H9 (cell line): ENCODE data around the gene SHBG. TPM values are rescaled to one million over a fixed set of nuclear protein-coding genes. Genes with fewer than 3 reads are reported as not detected.

ENCODE experiments used
- DNase-seq: peaks from one replicate; pipeline ENCODE4 v3.0.0-alpha.2; 2017
- H2AFZ ChIP-seq: one replicate; pipeline ENCODE4 v1.6.1; 2013; ENCODE audit warnings: mild to moderate bottlenecking, low read length, control low read depth, moderate library complexity
- H2AK5ac ChIP-seq: 2 replicates; pipeline ENCODE4 v1.6.1; 2013; ENCODE audit warnings: low read length, control low read depth, mixed read lengths; ENCODE audit not compliant: insufficient read length
- H2BK120ac ChIP-seq: one replicate; pipeline ENCODE4 v1.6.1; 2013; ENCODE audit warnings: low read depth, mild to moderate bottlenecking, low read length, control low read depth, inconsistent platforms; ENCODE audit not compliant: poor library complexity, severe bottlenecking
- H2BK12ac ChIP-seq: 2 replicates; pipeline ENCODE4 v1.6.1; 2013; ENCODE audit warnings: low read length, control low read depth, mixed read lengths, low read depth; ENCODE audit not compliant: insufficient read length
- H2BK15ac ChIP-seq: 2 replicates; pipeline ENCODE4 v1.6.1; 2013; ENCODE audit warnings: low read depth, low read length, control low read depth
- H2BK20ac ChIP-seq: one replicate; pipeline ENCODE4 v1.6.1; 2013; ENCODE audit warnings: low read depth, mild to moderate bottlenecking, low read length, control low read depth, inconsistent platforms; ENCODE audit not compliant: poor library complexity, severe bottlenecking
- H2BK5ac ChIP-seq: 2 replicates; pipeline ENCODE4 v1.6.1; 2013; ENCODE audit warnings: low read length, control low read depth, mixed read lengths; ENCODE audit not compliant: insufficient read length
- H3K14ac ChIP-seq: 2 replicates; pipeline ENCODE4 v1.6.1; 2013; ENCODE audit warnings: low read length, control low read depth; ENCODE audit not compliant: insufficient read depth
- H3K18ac ChIP-seq: 2 replicates; pipeline ENCODE4 v1.6.1; 2013; ENCODE audit warnings: low read depth, mild to moderate bottlenecking, mixed read lengths, low read length, control low read depth; ENCODE audit not compliant: insufficient read length
- H3K23ac ChIP-seq: 2 replicates; pipeline ENCODE4 v1.6.1; 2013; ENCODE audit warnings: low read length, control low read depth, mixed read lengths, low read depth; ENCODE audit not compliant: insufficient read length
- H3K23me2 ChIP-seq: 2 replicates; pipeline ENCODE4 v1.6.1; 2013; ENCODE audit warnings: low read depth, mild to moderate bottlenecking, mixed read lengths, low read length, control low read depth; ENCODE audit not compliant: insufficient read length, poor library complexity, severe bottlenecking
- H3K27ac ChIP-seq: 2 replicates; pipeline ENCODE4 v1.5.1; 2013; ENCODE audit warnings: low read length, control low read depth, mixed read lengths, low read depth; ENCODE audit not compliant: insufficient read length
- H3K27me3 ChIP-seq: 2 replicates; pipeline ENCODE4 v1.6.1; 2013; ENCODE audit warnings: low read length, control low read depth, inconsistent platforms; ENCODE audit not compliant: insufficient read depth
- H3K4ac ChIP-seq: 2 replicates; pipeline ENCODE4 v1.6.1; 2013; ENCODE audit warnings: low read depth, mild to moderate bottlenecking, control low read depth, inconsistent platforms, low read length, moderate library complexity
- H3K4me1 ChIP-seq: 2 replicates; pipeline ENCODE4 v1.6.1; 2013; ENCODE audit warnings: low read length, control low read depth, inconsistent platforms; ENCODE audit not compliant: insufficient read depth
- H3K4me2 ChIP-seq: 2 replicates; pipeline ENCODE4 v1.6.1; 2013; ENCODE audit warnings: low read length, control low read depth, mixed read lengths; ENCODE audit not compliant: insufficient read length, insufficient read depth
- H3K56ac ChIP-seq: 2 replicates; pipeline ENCODE4 v1.6.1; 2013; ENCODE audit warnings: low read depth, mild to moderate bottlenecking, mixed read lengths, low read length, control low read depth; ENCODE audit not compliant: insufficient read length
- H3K79me1 ChIP-seq: 2 replicates; pipeline ENCODE4 v1.6.1; 2013; ENCODE audit warnings: low read depth, mild to moderate bottlenecking, moderate library complexity, low read length, control low read depth, inconsistent platforms; ENCODE audit not compliant: insufficient read depth, poor library complexity, severe bottlenecking
- H3K79me2 ChIP-seq: 2 replicates; pipeline ENCODE4 v1.6.1; 2013; ENCODE audit warnings: low read length, control low read depth, inconsistent platforms; ENCODE audit not compliant: insufficient read depth
- H3K9ac ChIP-seq: 2 replicates; pipeline ENCODE4 v1.6.1; 2013; ENCODE audit warnings: low read length, control low read depth, mixed read lengths; ENCODE audit not compliant: insufficient read length; ENCODE audit errors: extremely low read depth
- H3K9me3 ChIP-seq: one replicate; pipeline ENCODE4 v1.6.1; 2013; ENCODE audit warnings: low read depth, low read length, inconsistent platforms; ENCODE audit not compliant: control insufficient read depth
- H3T11ph ChIP-seq: one replicate; pipeline ENCODE4 v1.6.1; 2013; ENCODE audit warnings: mild to moderate bottlenecking, low read length, control low read depth, inconsistent platforms
- H4K20me1 ChIP-seq: one replicate; pipeline ENCODE4 v1.6.1; 2013; ENCODE audit not compliant: control insufficient read depth, insufficient read length, insufficient read depth
- H4K5ac ChIP-seq: 2 replicates; pipeline ENCODE4 v1.6.1; 2013; ENCODE audit warnings: low read depth, mild to moderate bottlenecking, mixed read lengths, low read length, control low read depth; ENCODE audit not compliant: insufficient read length
- H4K8ac ChIP-seq: replicated peaks from 2 replicates; pipeline ENCODE4 v1.6.1; 2013; ENCODE audit warnings: low read length, control low read depth, mixed read lengths, low read depth; ENCODE audit not compliant: insufficient read length
- H4K91ac ChIP-seq: 2 replicates; pipeline ENCODE4 v1.6.1; 2013; ENCODE audit warnings: low read depth, mild to moderate bottlenecking, moderate library complexity, mixed read lengths, low read length, control low read depth; ENCODE audit not compliant: insufficient read length
- H3K27ac Mint-ChIP-seq, 3 experiments: 2 replicates in 2 of 3; 3 replicates in 1 of 3; pipeline ENCODE4 v1.8.0; 2020 to 2021; ENCODE audit warnings: mixed read lengths in 3 of 3, mild to moderate bottlenecking in 1 of 3, moderate library complexity in 1 of 3
- H3K27me3 Mint-ChIP-seq: 2 replicates; pipeline ENCODE4 v1.8.0; 2021; ENCODE audit warnings: low read depth, mild to moderate bottlenecking, moderate library complexity, mixed read lengths
- H3K36me3 Mint-ChIP-seq, 3 experiments: 2 replicates in 2 of 3; 3 replicates in 1 of 3; pipeline ENCODE4 v1.8.0; 2020 to 2021; ENCODE audit warnings: low read depth in 3 of 3, mixed read lengths in 3 of 3; ENCODE audit not compliant: insufficient read depth in 1 of 3
- H3K4me1 Mint-ChIP-seq, 2 experiments: 2 replicates each; pipeline ENCODE4 v1.8.0; 2020; ENCODE audit warnings: mixed read lengths in 2 of 2
- H3K4me3 Mint-ChIP-seq, 2 experiments: 2 replicates in 1 of 2; 3 replicates in 1 of 2; pipeline ENCODE4 v1.8.0; 2020 to 2021; ENCODE audit warnings: mild to moderate bottlenecking in 2 of 2, mixed read lengths in 2 of 2, moderate library complexity in 1 of 2
- H3K9me3 Mint-ChIP-seq, 2 experiments: 2 replicates in 1 of 2; 3 replicates in 1 of 2; pipeline ENCODE4 v1.8.0; 2020; ENCODE audit warnings: mild to moderate bottlenecking in 2 of 2, mixed read lengths in 2 of 2, moderate library complexity in 1 of 2
- WGBS: extraction: QIAGEN DNeasy Blood & Tissue Kit; methylation state at CpG from one replicate; pipeline ENCODE4 v1.1.7; 2013; ENCODE audit warnings: missing lambda C conversion rate, low lambda C conversion rate, mixed read lengths; ENCODE audit not compliant: insufficient read length; ENCODE audit errors: extremely low coverage; 5-methylcytosine and 5-hydroxymethylcytosine counted together
- total RNA-seq: library from RNA; stranded (reverse); gene quantifications from 2 replicates; pipeline ENCODE4 v1.2.1, GENCODE V29; 2021
- TF ChIP-seq, protein P1 (sequence below): fragments of 200-600 bp; sonication (generic); conservative IDR thresholded peaks from 3 replicates; pipeline ENCODE4 v1.8.0; 2021; ENCODE audit warnings: antibody characterized with exemption, mild to moderate bottlenecking

Gene SHBG
- total RNA-seq, 1 experiment from 2014 or later = 1.6 TPM

DNA sequence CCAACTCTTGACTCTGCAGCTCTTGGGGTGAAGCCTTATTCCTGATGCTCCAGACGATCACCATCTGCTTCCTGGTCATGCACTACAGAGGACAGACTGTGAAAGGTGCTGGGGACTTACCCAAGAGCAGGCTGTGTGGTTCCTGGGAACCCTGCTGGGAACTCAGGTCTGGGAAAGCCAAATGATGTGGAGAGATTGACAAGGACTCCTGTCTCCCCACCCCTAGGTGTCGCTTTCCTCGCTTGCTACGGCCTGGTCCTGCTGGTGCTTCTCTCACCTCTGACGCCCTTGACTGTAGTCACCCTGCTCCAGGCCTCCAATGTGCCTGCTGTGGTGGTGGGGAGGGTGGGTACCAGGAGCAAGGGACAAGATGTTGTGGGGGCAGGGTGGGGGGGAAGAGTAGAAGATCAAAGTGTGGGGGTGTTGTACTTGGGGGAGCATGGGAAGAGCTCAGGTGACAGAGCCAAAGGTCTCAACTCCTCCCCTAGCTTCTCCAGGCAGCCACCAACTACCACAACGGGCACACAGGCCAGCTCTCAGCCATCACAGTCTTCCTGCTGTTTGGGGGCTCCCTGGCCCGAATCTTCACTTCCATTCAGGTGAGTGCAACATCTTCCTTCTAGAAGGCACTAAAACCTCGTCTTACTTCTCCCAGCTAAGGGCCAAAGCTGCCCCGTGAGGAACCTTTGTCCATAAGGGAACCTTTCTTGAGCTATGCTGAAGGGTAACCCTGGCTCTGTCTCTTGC lies 43.1 kb upstream of the SHBG start:
- Histone ChIP-seq H4K8ac (no peak overlapping the region), H4K5ac (no peak overlapping the region), H3K27ac (no peak overlapping the region), H3K56ac (no peak overlapping the region), H4K91ac (no peak overlapping the region), H2BK12ac (no peak overlapping the region), H3K23me2 (peaks cover 13% of the 10 kb centered on the region), H3K23ac (no peak overlapping the region), H2AK5ac (no peak overlapping the region), H2BK15ac (no peak overlapping the region), H2BK5ac (no peak overlapping the region), H4K20me1 (no peaks in the 10 kb centered on the region), H3K79me1 (no peaks in the 10 kb centered on the region), H3K14ac (no peak overlapping the region), H2AFZ (no peak overlapping the region), H3K9ac (no peak overlapping the region), H3T11ph (no peak overlapping the region), H3K4me1 (no peaks in the 10 kb centered on the region; the same call in 1 of the 2 replicates), H3K18ac (no peak overlapping the region), H2BK120ac (no peak overlapping the region), H3K9me3 (no peaks in the 10 kb centered on the region), H3K79me2 (no peaks in the 10 kb centered on the region; the same call in 1 of the 2 replicates), H3K27me3 (no peaks in the 10 kb centered on the region), H2BK20ac (no peak overlapping the region), H3K4ac (no peak overlapping the region), H3K4me2 (no peak overlapping the region)
- peak overlapping the region in 1 of 3 experiments; percentile 46; a peak in 1 of 7 replicates for H3K27ac Mint-ChIP-seq
- H3K9me3 Mint-ChIP-seq = peaks cover 0 to 3% of the 10 kb centered on the region in 2 experiments; a peak in 1 of 5 replicates
- no peaks in the 10 kb centered on the region; the same call in 1 of the 2 replicates for H3K27me3 Mint-ChIP-seq
- peaks cover 13 to 43% (median 35%) of the 10 kb centered on the region in 3 experiments for H3K36me3 Mint-ChIP-seq
- TF ChIP-seq, protein P1, sequence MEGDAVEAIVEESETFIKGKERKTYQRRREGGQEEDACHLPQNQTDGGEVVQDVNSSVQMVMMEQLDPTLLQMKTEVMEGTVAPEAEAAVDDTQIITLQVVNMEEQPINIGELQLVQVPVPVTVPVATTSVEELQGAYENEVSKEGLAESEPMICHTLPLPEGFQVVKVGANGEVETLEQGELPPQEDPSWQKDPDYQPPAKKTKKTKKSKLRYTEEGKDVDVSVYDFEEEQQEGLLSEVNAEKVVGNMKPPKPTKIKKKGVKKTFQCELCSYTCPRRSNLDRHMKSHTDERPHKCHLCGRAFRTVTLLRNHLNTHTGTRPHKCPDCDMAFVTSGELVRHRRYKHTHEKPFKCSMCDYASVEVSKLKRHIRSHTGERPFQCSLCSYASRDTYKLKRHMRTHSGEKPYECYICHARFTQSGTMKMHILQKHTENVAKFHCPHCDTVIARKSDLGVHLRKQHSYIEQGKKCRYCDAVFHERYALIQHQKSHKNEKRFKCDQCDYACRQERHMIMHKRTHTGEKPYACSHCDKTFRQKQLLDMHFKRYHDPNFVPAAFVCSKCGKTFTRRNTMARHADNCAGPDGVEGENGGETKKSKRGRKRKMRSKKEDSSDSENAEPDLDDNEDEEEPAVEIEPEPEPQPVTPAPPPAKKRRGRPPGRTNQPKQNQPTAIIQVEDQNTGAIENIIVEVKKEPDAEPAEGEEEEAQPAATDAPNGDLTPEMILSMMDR = peak; percentile 47
- H3K4me3 Mint-ChIP-seq = no peak overlapping the region
- WGBS = no CpG with 5 or more reads among the region's 9 CpGs
- peaks cover 31 to 60% of the 10 kb centered on the region in 2 experiments for H3K4me1 Mint-ChIP-seq
- DNase-seq = peak; percentile 84
